Ovary (tissue), 3 donors: ENCODE data around the gene RPGRIP1L.

Experiments used
- CTCF ChIP-seq, 3 donors: fragments of 450-650 bp in 2 of 3; fragments of 200-600 bp in 1 of 3; IDR thresholded peaks; one replicate each; pipeline versions ENCODE4 v1.5.1 to v1.8.0; 2016 to 2022; ENCODE audit warnings: antibody characterized with exemption in 3 of 3, mild to moderate bottlenecking in 1 of 3
- EP300 ChIP-seq: sonication (generic); formaldehyde crosslinking; IDR thresholded peaks from one replicate; pipeline ENCODE4 v1.6.1; 2017; ENCODE audit warnings: antibody characterized with exemption
- POLR2A ChIP-seq: fragments of 450-650 bp; IDR thresholded peaks from one replicate; pipeline ENCODE4 v1.6.1; 2017; ENCODE audit warnings: antibody characterized with exemption, mild to moderate bottlenecking, moderate library complexity
- donor health status: DM: no; HTN: no; CAD: no.

DNA sequence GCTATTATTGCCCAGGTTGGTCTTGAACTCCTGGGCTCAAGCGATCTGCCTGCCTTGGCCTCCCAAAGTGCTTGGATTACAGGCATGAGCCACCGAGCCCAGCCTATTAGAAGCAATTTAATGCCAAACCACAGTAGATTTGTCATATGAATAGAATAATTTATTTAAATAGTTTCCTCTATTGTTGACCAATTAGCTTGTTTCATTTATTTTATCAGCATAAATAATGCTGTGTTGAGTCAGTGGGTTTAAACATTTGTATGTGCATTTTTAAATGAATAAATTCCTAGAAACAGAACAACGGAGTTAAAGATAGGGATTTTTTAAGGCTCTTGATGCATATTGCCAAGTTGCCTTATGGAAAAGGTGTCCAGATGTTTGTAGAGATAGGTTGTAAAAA is 27.0 kb upstream of the RPGRIP1L start:
- TF ChIP-seq CTCF (IDR thresholded peaks at IDR 0.05): no peak
- TF ChIP-seq EP300: no peak
- TF ChIP-seq POLR2A: no peak
